ENCODE data around the gene ZFHX2. TPM values are rescaled to one million over a fixed set of nuclear protein-coding genes. Genes with fewer than 3 reads are reported as not detected.

The ZFHX2 gene
- total and polyA plus RNA-seq, 8 donors: 2.9 to 6.2 (median 4.9) TPM

GRCh38 chr14:23494223-23494622, 57.3 kb downstream of the ZFHX2 start:
- Histone ChIP-seq H3K27me3 (no peaks in the 10 kb centered on the region), H3K36me3 (peaks cover 0 to 4% of the 10 kb centered on the region in 2 donors), H3K4me1 (no peaks in the 10 kb centered on the region), H3K9me3 (no peaks in the 10 kb centered on the region), H3K27ac (no peak overlapping the region), H3K4me3 (no peak overlapping the region)
- DNase-seq: no peak
- TF ChIP-seq CTCF (IDR thresholded peaks at IDR 0.05): no peak
- ATAC-seq: no peak
- intact Hi-C loops (cut with DNase I): no loop called here

GRCh38 chr14:23492618-23493272, 58.8 kb downstream of the ZFHX2 start:
- H3K27ac ChIP-seq: no peak overlapping the region

GRCh38 chr14:23487216-23487615, 64.3 kb downstream of the ZFHX2 start:
- no peaks in the 10 kb centered on the region for H3K4me1 ChIP-seq
- intact Hi-C loops (cut with DNase I): loop anchor here in 1 of 2 donors (10.0 kb wide), 1 partner anchor 48 kb away; no protein-coding TSS in a partner anchor
- H3K9me3 ChIP-seq: no peaks in the 10 kb centered on the region
- TF ChIP-seq CTCF (IDR thresholded peaks at IDR 0.05): no peak
- DNase-seq (no peak), ATAC-seq (no peak)
- H3K27ac ChIP-seq: no peak overlapping the region
- H3K4me3 ChIP-seq: no peak overlapping the region
- peaks cover 0 to 40% of the 10 kb centered on the region in 2 donors for H3K36me3 ChIP-seq
- no peaks in the 10 kb centered on the region for H3K27me3 ChIP-seq

More at GRCh38 chr14:23492618-23493272, 58.8 kb downstream of the ZFHX2 start:
- no peaks in the 10 kb centered on the region for H3K9me3 ChIP-seq
- H3K27me3 ChIP-seq: no peaks in the 10 kb centered on the region
- TF ChIP-seq CTCF (IDR thresholded peaks at IDR 0.05): no peak
- peaks cover 0 to 5% of the 10 kb centered on the region in 2 donors for H3K36me3 ChIP-seq
- H3K4me1 ChIP-seq: no peaks in the 10 kb centered on the region
- DNase-seq (no peak), ATAC-seq (no peak)
- intact Hi-C loops (cut with DNase I): no loop called here
- H3K4me3 ChIP-seq: no peak overlapping the region

GRCh38 chr14:23486036-23486435, 65.5 kb downstream of the ZFHX2 start:
- no peak for ATAC-seq
- no peak for DNase-seq
- TF ChIP-seq CTCF (IDR thresholded peaks at IDR 0.05): no peak
- intact Hi-C loops (cut with DNase I): loop anchor here in 1 of 2 donors (10.0 kb wide), 1 partner anchor 49 kb away; no protein-coding TSS in a partner anchor
- Histone ChIP-seq H3K4me1 (no peaks in the 10 kb centered on the region), H3K9me3 (no peaks in the 10 kb centered on the region), H3K27ac (no peak overlapping the region), H3K27me3 (no peaks in the 10 kb centered on the region), H3K4me3 (no peak overlapping the region), H3K36me3 (peaks cover 0 to 49% of the 10 kb centered on the region in 2 donors)

GRCh38 chr14:23485326-23485725, 66.2 kb downstream of the ZFHX2 start:
- no peak overlapping the region for H3K27ac ChIP-seq
- ATAC-seq (no peak), DNase-seq (no peak)
- TF ChIP-seq CTCF (IDR thresholded peaks at IDR 0.05): no peak
- H3K27me3 ChIP-seq: no peaks in the 10 kb centered on the region
- no peaks in the 10 kb centered on the region for H3K4me1 ChIP-seq
- peaks cover 0 to 55% of the 10 kb centered on the region in 2 donors for H3K36me3 ChIP-seq
- H3K4me3 ChIP-seq: no peak overlapping the region
- no peaks in the 10 kb centered on the region for H3K9me3 ChIP-seq
- intact Hi-C loops (cut with DNase I): loop anchor here in 1 of 2 donors (10.0 kb wide), 1 partner anchor 49 kb away; no protein-coding TSS in a partner anchor

Data from left lung (tissue), 10 donors.